GM13977 (cell line): ENCODE measurements around the gene TRIM27.
"Not testable (repeated sequence)": the region's sequence is repeated elsewhere in the genome, so short reads cannot be mapped to it uniquely, and the experiment has no call there.

ENCODE experiments used
- DNase-seq: peaks from one replicate; pipeline ENCODE4 v3.0.0; 2012; ENCODE audit warnings: low spot score
- CTCF ChIP-seq: IDR thresholded peaks from 2 replicates; pipeline ENCODE4 v1.5.1; 2012; ENCODE audit warnings: mild to moderate bottlenecking, control low read depth; ENCODE audit not compliant: insufficient read depth; ENCODE audit errors: extremely low read depth, missing control alignments
- in situ Hi-C: fragments of 300-500 bp; cut with MboI; formaldehyde crosslinking; loops from one replicate; pipeline ENCODE4 v1.12.0; 2022; ENCODE audit warnings: low sequenced_read_pairs, low pct_unique_long_range_greater_than_20kb, mixed read lengths, inconsistent platforms; ENCODE audit not compliant: unreplicated experiment

TRIM27 gene

GRCh38 chr6:28956331-28956730, 32.5 kb upstream of the TRIM27 start:
- in situ Hi-C loops: no loop called here
- DNase-seq: no peak
- TF ChIP-seq CTCF: no peak

GRCh38 chr6:28953585-28954258, 29.9 kb upstream of the TRIM27 start:
- DNase-seq: no peak
- in situ Hi-C loops: no loop called here
- no peak for TF ChIP-seq CTCF

- in situ Hi-C loops: no loop called here
- DNase-seq: peak; percentile 81
- no peak for TF ChIP-seq CTCF
Observed at GRCh38 chr6:28953039-28953584, 29.3 kb upstream of the TRIM27 start.

GRCh38 chr6:28949656-28950195, 25.9 kb upstream of the TRIM27 start:
- in situ Hi-C loops, DNase-seq: not testable (repeated sequence)

GRCh38 chr6:28948782-28949486, 25.1 kb upstream of the TRIM27 start:
- DNase-seq: no peak
- TF ChIP-seq CTCF: no peak
- in situ Hi-C loops: no loop called here

- no peak for TF ChIP-seq CTCF
- no peak for DNase-seq
- in situ Hi-C loops: no loop called here
Observed at GRCh38 chr6:28947831-28948270, 24.1 kb upstream of the TRIM27 start.
